PC-9 (cell line): ENCODE data around the gene PRB2. TPM values are rescaled to one million over a fixed set of nuclear protein-coding genes. Genes with fewer than 3 reads are reported as not detected.

ENCODE experiments used
- BruUV-seq: library from RNA; stranded (reverse); fragments of 400-500 nt; replicated peaks from 2 replicates; lab custom pipeline; 2021; lab: Mats Ljungman, UMichigan
- CTCF ChIA-PET: fragments of 300-600 bp; sonication (Branson Sonifier 250); formaldehyde crosslinking; loops from one replicate; lab custom pipeline; 2022; ENCODE audit warnings: antibody characterized with exemption; lab: Charles Lee
- POLR2A ChIA-PET: fragments of 300-600 bp; sonication (Branson Sonifier 250); formaldehyde crosslinking; loops from one replicate; lab custom pipeline; 2022; ENCODE audit warnings: antibody characterized with exemption; ENCODE audit not compliant: unreplicated experiment; lab: Charles Lee
- DNase-seq, 2 experiments: peaks; one replicate each; pipeline versions ENCODE4 v3.0.0 to v3.0.0-alpha.2; 2015 to 2022; ENCODE audit warnings: mixed read lengths in 1 of 2
- H2AFZ ChIP-seq: fragments of 200-600 bp; sonication (generic); 2 replicates; pipeline ENCODE4 v1.8.1; 2017; ENCODE audit warnings: antibody characterized with exemption
- H3F3A ChIP-seq: fragments of 200-600 bp; sonication (generic); 2 replicates; pipeline ENCODE4 v1.8.1; 2017; ENCODE audit warnings: antibody characterized with exemption, mild to moderate bottlenecking, low read depth; ENCODE audit not compliant: insufficient read depth
- H3K27ac ChIP-seq: fragments of 200-600 bp; sonication (generic); 2 replicates; pipeline ENCODE4 v1.6.1; 2016; ENCODE audit warnings: mixed run types
- H3K27me3 ChIP-seq: fragments of 200-600 bp; sonication (generic); 2 replicates; pipeline ENCODE4 v1.6.1; 2016; ENCODE audit warnings: low read depth, mixed run types; ENCODE audit not compliant: insufficient read depth
- H3K36me3 ChIP-seq: fragments of 200-600 bp; sonication (generic); 2 replicates; pipeline ENCODE4 v1.6.1; 2016; ENCODE audit warnings: low read depth, mixed run types
- H3K4me1 ChIP-seq: fragments of 200-600 bp; sonication (generic); replicated peaks from 2 replicates; pipeline ENCODE4 v1.6.1; 2016; ENCODE audit warnings: mixed run types; ENCODE audit not compliant: insufficient read depth
- H3K4me2 ChIP-seq: fragments of 200-600 bp; sonication (generic); 2 replicates; pipeline ENCODE4 v1.6.1; 2017; ENCODE audit warnings: mixed run types
- H3K4me3 ChIP-seq: fragments of 200-600 bp; sonication (generic); 2 replicates; pipeline ENCODE4 v1.6.1; 2016; ENCODE audit warnings: mixed run types
- H3K79me2 ChIP-seq: fragments of 200-600 bp; sonication (generic); 2 replicates; pipeline ENCODE4 v1.6.1; 2017; ENCODE audit warnings: low read depth, mixed run types
- H3K9me2 ChIP-seq: fragments of 200-600 bp; sonication (generic); 2 replicates; pipeline ENCODE4 v1.8.1; 2017; ENCODE audit warnings: mild to moderate bottlenecking; ENCODE audit not compliant: insufficient read depth
- H3K9me3 ChIP-seq: fragments of 200-600 bp; sonication (generic); 2 replicates; pipeline ENCODE4 v1.8.1; 2016; ENCODE audit warnings: low read depth; ENCODE audit not compliant: insufficient read depth
- H4K20me1 ChIP-seq: fragments of 200-600 bp; sonication (generic); 2 replicates; pipeline ENCODE4 v1.8.1; 2017; ENCODE audit not compliant: insufficient read depth
- CTCF ChIP-seq: fragments of 200-600 bp; sonication (generic); conservative IDR thresholded peaks from 2 replicates; pipeline ENCODE4 v1.6.1; 2017; ENCODE audit warnings: mixed run types, antibody characterized with exemption, mild to moderate bottlenecking, moderate library complexity
- EZH2 ChIP-seq: fragments of 200-600 bp; sonication (generic); IDR thresholded peaks from 2 replicates; pipeline ENCODE4 v1.8.0; 2017; ENCODE audit warnings: antibody characterized with exemption, low read depth
- intact Hi-C: fragments of 100-400 bp; cut with micrococcal nuclease; formaldehyde crosslinking; loops from one replicate; pipeline ENCODE4 v1.10.0; 2022; ENCODE audit not compliant: unreplicated experiment
- total RNA-seq: library from RNA; stranded (reverse); gene quantifications from 2 replicates; pipeline ENCODE4 v1.2.3, GENCODE V29; 2021

The PRB2 gene
- total RNA-seq, 1 experiment from 2014 or later = not detected

- no peaks in the 10 kb centered on the region for H3K4me1 ChIP-seq
- intact Hi-C loops = no loop called here
- CTCF ChIA-PET = no interaction called here
- POLR2A ChIA-PET = no interaction called here
- no peaks in the 10 kb centered on the region for H3K79me2 ChIP-seq
- H4K20me1 ChIP-seq = no peaks in the 10 kb centered on the region
- H2AFZ ChIP-seq = no peak overlapping the region
- H3K27ac ChIP-seq = no peak overlapping the region
- H3K27me3 ChIP-seq = peaks cover 55% of the 10 kb centered on the region
- no peaks in the 10 kb centered on the region for H3F3A ChIP-seq
- no TSS peak for BruUV-seq
- H3K4me2 ChIP-seq = no peak overlapping the region
- no peaks in the 10 kb centered on the region for H3K9me2 ChIP-seq
- no peaks in the 10 kb centered on the region for H3K9me3 ChIP-seq
- TF ChIP-seq EZH2 (no peak), CTCF (no peak)
- no peaks in the 10 kb centered on the region for H3K36me3 ChIP-seq
- no peak for DNase-seq
- no peak overlapping the region for H3K4me3 ChIP-seq
Observed at GRCh38 chr12:11427341-11427740, 32.0 kb upstream of the PRB2 start.

GRCh38 chr12:11412731-11413130 lies 17.4 kb upstream of the PRB2 start:
- Histone ChIP-seq H3K9me3 (no peaks in the 10 kb centered on the region), H3K4me2 (no peak overlapping the region), H3K9me2 (no peaks in the 10 kb centered on the region), H2AFZ (no peak overlapping the region), H4K20me1 (no peaks in the 10 kb centered on the region), H3K27me3 (peaks cover 7% of the 10 kb centered on the region; the same call in 1 of the 2 replicates), H3K36me3 (no peaks in the 10 kb centered on the region), H3K4me1 (no peaks in the 10 kb centered on the region), H3K27ac (no peak overlapping the region), H3K4me3 (no peak overlapping the region), H3F3A (no peaks in the 10 kb centered on the region), H3K79me2 (no peaks in the 10 kb centered on the region)
- no peak for TF ChIP-seq EZH2
- TF ChIP-seq CTCF = no peak
- intact Hi-C loops = no loop called here
- CTCF ChIA-PET = no interaction called here
- POLR2A ChIA-PET = no interaction called here
- BruUV-seq = no TSS peak
- no peak for DNase-seq

GRCh38 chr12:11408096-11408495 lies 12.7 kb upstream of the PRB2 start:
- Histone ChIP-seq H3K27ac (no peak overlapping the region), H3K4me3 (no peak overlapping the region), H3K4me1 (no peaks in the 10 kb centered on the region), H3K27me3 (peaks cover 15% of the 10 kb centered on the region), H3K9me2 (no peaks in the 10 kb centered on the region), H3K4me2 (no peak overlapping the region), H3K79me2 (no peaks in the 10 kb centered on the region), H4K20me1 (no peaks in the 10 kb centered on the region), H3K9me3 (no peaks in the 10 kb centered on the region), H3F3A (no peaks in the 10 kb centered on the region), H2AFZ (no peak overlapping the region), H3K36me3 (no peaks in the 10 kb centered on the region)
- TF ChIP-seq EZH2 (no peak), CTCF (no peak)
- POLR2A ChIA-PET = no interaction called here
- intact Hi-C loops = no loop called here
- CTCF ChIA-PET = no interaction called here
- no TSS peak for BruUV-seq
- DNase-seq = no peak
